ENCODE data around the gene NDRG2.

- TF ChIP-seq SPI1 (IDR thresholded peaks at IDR 0.05; ENCODE audit: low read depth, low read length) (no peak), POU2F2 (IDR thresholded peaks at IDR 0.05; ENCODE audit: low read depth, low read length) (no peak), POLR2A (IDR thresholded peaks at IDR 0.05; ENCODE audit: low read depth, low read length) (no peak), TAF1 (IDR thresholded peaks at IDR 0.05; ENCODE audit: low read depth, low read length) (no peak)
Measured at GRCh38 chr14:21026988-21027315, 2.1 kb upstream of the NDRG2 start.

Data from GM12891 (cell line).